Fibroblast of skin of left biceps (primary cell): ENCODE measurements around the gene CYP2F1.
"Not testable (repeated sequence)": the region's sequence is repeated elsewhere in the genome, so short reads cannot be mapped to it uniquely, and the experiment has no call there.

Experiments
- DNase-seq, 2 experiments: peaks; one replicate each; pipeline ENCODE4 v3.0.0-alpha.2; 2013; ENCODE audit warnings: low read depth in 2 of 2

Gene CYP2F1

GRCh38 chr19:41114132-41114531, at the start of gene CYP2F1:
Gene CYP2F1 (plus strand): TSS chr19:41114432. CDS start chr19:41116189, 1,757 bp downstream.
- no peak for DNase-seq

GRCh38 chr19:41064974-41065569, 49.2 kb upstream of the CYP2F1 start:
- no peak for DNase-seq

GRCh38 chr19:41076286-41076685, 37.9 kb upstream of the CYP2F1 start:
- no peak for DNase-seq

- no peak for DNase-seq
These were observed 30.7 kb upstream of the CYP2F1 start for GRCh38 chr19:41083516-41083915.

- DNase-seq, result no peak
These were observed 28.4 kb upstream of the CYP2F1 start for GRCh38 chr19:41085748-41086415.

- DNase-seq, result no peak
These were observed 26.1 kb upstream of the CYP2F1 start, which contains the start of gene CYP2A13 for GRCh38 chr19:41088151-41088550. Gene CYP2A13 (plus strand): TSS chr19:41088451. CDS start chr19:41088472, 21 bp downstream.

GRCh38 chr19:41089959-41090358, 24.3 kb upstream of the CYP2F1 start:
- DNase-seq, result no peak

GRCh38 chr19:41095703-41096102, 18.5 kb upstream of the CYP2F1 start:
- DNase-seq, result no peak

GRCh38 chr19:41096353-41096752, 17.9 kb upstream of the CYP2F1 start:
- DNase-seq, result no peak

GRCh38 chr19:41097302-41097701, 16.9 kb upstream of the CYP2F1 start:
- DNase-seq, result no peak

- no peak for DNase-seq
These were observed 15.5 kb upstream of the CYP2F1 start for GRCh38 chr19:41098762-41099161.

GRCh38 chr19:41102210-41102609, 12.0 kb upstream of the CYP2F1 start:
- not testable (repeated sequence) for DNase-seq

GRCh38 chr19:41106177-41106576, 8.1 kb upstream of the CYP2F1 start:
- DNase-seq, result no peak

- DNase-seq, result no peak
These were observed 2.9 kb upstream of the CYP2F1 start for GRCh38 chr19:41111296-41111695.

- no peak for DNase-seq
These were observed 2.4 kb upstream of the CYP2F1 start for GRCh38 chr19:41111750-41112295.

GRCh38 chr19:41112728-41113290, 1.4 kb upstream of the CYP2F1 start:
- no peak for DNase-seq

GRCh38 chr19:41116261-41116660, 2.0 kb downstream of the CYP2F1 start:
- no peak for DNase-seq

- DNase-seq, result not testable (repeated sequence)
These were observed 7.0 kb downstream of the CYP2F1 start for GRCh38 chr19:41120929-41121911.

GRCh38 chr19:41122846-41123245, 8.6 kb downstream of the CYP2F1 start:
- DNase-seq, result not testable (repeated sequence)

- no peak for DNase-seq
These were observed 9.6 kb downstream of the CYP2F1 start for GRCh38 chr19:41123716-41124294.

- not testable (repeated sequence) for DNase-seq
These were observed 12.6 kb downstream of the CYP2F1 start for GRCh38 chr19:41126765-41127203.
